NCI-H1694 (cell line): ENCODE results near the gene SYT3.
"Not testable (repeated sequence)": the region's sequence is repeated elsewhere in the genome, so short reads cannot be mapped to it uniquely, and the experiment has no call there.

Source experiments
- DNase-seq: peaks from one replicate; lab custom pipeline; 2025; lab: John Stamatoyannopoulos, UW

The SYT3 gene

GRCh38 chr19:50602935-50603334, 36.7 kb downstream of the SYT3 start:
- DNase-seq: no peak

GRCh38 chr19:50602496-50602895, 37.2 kb downstream of the SYT3 start:
- no peak for DNase-seq

GRCh38 chr19:50602089-50602422, 37.6 kb downstream of the SYT3 start:
- no peak for DNase-seq

- DNase-seq: no peak
Observed at GRCh38 chr19:50601407-50602088, 38.1 kb downstream of the SYT3 start.

GRCh38 chr19:50599427-50599826, 40.3 kb downstream of the SYT3 start:
- DNase-seq: no peak

GRCh38 chr19:50590191-50590590, 49.5 kb downstream of the SYT3 start:
- no peak for DNase-seq

- not testable (repeated sequence) for DNase-seq
Observed at GRCh38 chr19:50581795-50582660, 57.7 kb downstream of the SYT3 start.

GRCh38 chr19:50580970-50581634, 58.6 kb downstream of the SYT3 start:
- DNase-seq: no peak

GRCh38 chr19:50580240-50580639, 59.4 kb downstream of the SYT3 start:
- no peak for DNase-seq

- DNase-seq: not testable (repeated sequence)
Observed at GRCh38 chr19:50576769-50577168, 62.9 kb downstream of the SYT3 start.

- DNase-seq: no peak
Observed at GRCh38 chr19:50573741-50574461, 65.8 kb downstream of the SYT3 start.
